CD4-positive, alpha-beta T cell treated with Interleukin-15 for 1 hour (primary cell): ENCODE measurements around the gene GASK1A.
"Not testable (repeated sequence)": the region's sequence is repeated elsewhere in the genome, so short reads cannot be mapped to it uniquely, and the experiment has no call there.

Source experiments
- DNase-seq: peaks from one replicate; pipeline ENCODE4 v3.0.0-alpha.2; 2020

GASK1A gene

GRCh38 chr3:43034200-43034599 is 55.1 kb downstream of the GASK1A start:
- no peak for DNase-seq

DNA sequence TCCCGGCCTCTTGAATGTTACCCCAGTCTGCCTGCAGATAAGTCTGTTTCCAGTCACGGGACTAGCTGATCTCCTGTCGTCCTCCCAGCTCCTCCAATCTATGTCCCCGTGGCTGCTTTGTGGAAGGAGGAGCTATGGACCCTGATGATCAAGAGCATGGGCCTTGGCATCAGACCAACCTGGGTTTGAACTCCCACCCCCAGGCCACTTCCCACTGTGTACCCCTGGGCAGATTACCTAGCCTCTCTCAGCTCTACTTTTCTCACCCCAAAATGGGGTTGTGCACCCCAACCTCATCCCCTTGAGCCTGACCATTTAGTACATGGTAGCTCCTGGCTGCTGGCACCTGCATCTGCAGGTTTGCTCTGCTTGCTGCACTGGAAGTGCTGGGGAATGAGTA is 55.8 kb downstream of the GASK1A start:
- no peak for DNase-seq

- DNase-seq: no peak
These were observed 56.8 kb downstream of the GASK1A start for GRCh38 chr3:43035801-43036365.

DNA sequence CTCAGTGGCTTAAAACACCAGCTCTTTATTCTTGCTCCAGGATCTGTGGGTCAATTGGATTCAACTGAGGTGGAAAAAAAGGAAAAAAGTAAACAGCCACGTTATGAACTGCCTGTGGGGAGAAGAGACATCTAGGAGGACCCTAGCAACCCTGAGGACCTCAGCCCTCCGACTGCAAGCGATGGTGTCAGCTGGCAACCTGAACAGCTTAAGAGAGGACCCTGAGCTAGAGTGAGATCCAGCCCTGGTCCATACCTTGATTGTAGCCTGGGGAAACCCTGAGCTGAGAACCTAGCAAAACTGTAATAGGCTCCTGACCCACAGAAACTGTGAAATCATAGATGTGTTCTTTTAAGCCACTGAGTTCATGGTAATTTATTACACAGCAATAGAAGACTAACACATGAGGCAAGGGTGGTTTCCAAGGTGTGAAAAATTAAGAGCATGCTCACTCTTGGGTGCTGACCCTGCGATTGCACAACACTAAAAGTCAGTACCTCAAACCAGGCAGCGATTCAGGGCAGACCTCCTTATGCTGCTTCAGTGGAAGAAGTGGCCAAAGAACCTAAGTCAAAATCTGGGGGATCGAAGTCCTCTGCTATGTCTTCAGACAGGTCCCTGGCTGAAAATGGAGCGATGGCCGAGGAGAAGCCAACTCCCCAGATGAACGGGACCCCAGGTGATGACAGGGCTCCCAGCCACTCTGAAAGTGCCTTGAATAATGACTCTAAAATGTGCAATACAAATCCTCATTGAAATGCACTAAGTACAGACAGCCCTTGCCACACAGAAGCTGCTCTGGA is 57.7 kb downstream of the GASK1A start:
- DNase-seq: no peak

- no peak for DNase-seq
These were observed 58.9 kb downstream of the GASK1A start for GRCh38 chr3:43038010-43038409.

- no peak for DNase-seq
These were observed 62.4 kb downstream of the GASK1A start for GRCh38 chr3:43041517-43041916.

DNA sequence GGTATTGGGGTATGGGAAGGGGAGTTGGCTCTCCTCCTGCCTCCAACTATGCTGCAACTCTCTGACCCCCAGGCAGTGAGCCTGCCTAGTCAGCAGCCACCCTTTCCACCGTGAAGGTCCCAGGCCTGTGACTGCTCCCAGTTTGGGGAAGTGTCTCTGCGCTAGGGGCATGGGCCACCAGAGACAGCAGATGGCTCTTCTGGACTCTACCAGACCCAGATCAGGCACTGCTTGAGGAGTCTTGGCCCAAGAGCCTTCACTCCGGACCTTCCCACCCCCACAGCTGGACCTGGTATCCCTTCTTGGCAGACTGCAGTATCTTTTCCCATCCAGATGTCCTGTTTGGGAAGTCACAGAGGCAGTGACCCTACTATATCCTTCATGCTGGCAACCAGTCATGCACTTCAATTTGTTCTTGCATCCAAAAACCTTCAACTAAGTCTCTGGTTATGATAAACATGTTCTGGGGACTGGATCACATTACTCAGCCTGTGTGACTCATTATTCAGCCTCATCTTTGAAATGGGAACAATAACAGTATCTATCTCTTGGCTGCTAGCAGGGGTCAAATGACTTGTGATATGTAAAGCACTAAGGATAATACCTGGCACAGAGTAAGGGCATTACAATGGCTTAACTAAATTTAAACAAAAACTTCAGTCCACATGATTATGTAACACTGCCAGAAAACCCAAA is 64.1 kb downstream of the GASK1A start:
- DNase-seq: no peak

- no peak for DNase-seq
These were observed 64.7 kb downstream of the GASK1A start for GRCh38 chr3:43043793-43044192.

- DNase-seq: not testable (repeated sequence)
These were observed 66.0 kb downstream of the GASK1A start for GRCh38 chr3:43045079-43045478.

DNA sequence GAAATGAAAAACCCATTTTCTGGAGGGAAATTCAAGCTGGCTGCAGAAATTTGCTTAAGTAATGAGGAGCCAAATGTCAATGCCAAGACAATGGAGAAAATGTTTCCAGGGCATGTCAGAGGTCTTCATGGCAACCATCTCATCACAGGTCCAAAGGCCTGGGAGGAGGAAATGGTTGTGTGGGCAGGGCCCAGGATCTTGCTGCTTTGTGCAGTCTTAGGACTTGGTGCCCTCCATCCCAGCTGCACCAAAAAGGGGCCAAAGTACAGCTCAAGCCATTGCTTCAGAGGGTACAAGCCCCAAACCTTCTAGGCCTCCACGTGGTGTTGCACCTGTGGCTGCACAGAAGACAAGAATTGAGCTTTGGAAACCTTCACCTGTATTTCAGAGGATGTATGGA is 67.5 kb downstream of the GASK1A start:
- no peak for DNase-seq

GRCh38 chr3:43048470-43048869 is 69.4 kb downstream of the GASK1A start:
- DNase-seq: no peak

DNA sequence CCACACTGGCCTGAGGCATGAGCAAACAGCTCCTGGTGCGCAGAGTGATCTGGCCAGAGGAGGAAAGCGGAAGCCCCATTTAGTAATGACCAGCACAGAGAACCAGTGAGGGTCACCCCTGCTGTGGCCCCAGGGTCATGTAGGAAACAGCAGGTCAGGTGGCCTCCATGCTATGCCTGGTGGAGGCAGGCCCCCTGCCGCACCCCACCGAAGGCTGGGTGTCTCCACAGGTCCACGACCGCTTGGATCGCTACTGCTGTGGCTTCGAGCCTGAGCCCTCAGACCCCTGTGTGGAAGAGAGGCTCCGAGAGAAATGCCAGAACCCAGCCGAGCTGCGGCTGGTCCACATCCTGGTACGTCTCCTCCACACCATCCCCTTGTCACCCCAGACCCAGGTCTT is 74.2 kb downstream of the GASK1A start:
- DNase-seq: no peak

GRCh38 chr3:43054754-43055153 is 75.6 kb downstream of the GASK1A start:
- DNase-seq: no peak

DNA sequence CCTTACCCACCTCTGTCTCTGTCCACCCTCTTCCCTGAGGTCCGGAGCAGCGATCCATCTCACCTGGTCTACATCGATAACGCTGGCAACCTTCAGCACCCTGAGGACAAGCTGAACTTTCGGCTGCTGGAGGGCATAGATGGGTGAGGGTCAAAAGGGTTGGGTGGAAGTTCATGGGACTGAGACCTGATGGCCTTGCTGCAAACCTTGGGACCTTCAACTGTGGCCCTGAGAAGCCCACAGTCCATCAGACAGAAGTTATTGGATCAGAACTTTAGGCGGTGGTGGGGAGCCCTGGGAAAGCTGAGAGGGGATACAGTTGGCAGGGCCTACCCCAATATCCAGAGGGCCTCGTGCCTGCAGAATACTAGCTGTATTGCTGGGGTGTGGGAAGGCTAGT is 76.3 kb downstream of the GASK1A start:
- DNase-seq: no peak

DNA sequence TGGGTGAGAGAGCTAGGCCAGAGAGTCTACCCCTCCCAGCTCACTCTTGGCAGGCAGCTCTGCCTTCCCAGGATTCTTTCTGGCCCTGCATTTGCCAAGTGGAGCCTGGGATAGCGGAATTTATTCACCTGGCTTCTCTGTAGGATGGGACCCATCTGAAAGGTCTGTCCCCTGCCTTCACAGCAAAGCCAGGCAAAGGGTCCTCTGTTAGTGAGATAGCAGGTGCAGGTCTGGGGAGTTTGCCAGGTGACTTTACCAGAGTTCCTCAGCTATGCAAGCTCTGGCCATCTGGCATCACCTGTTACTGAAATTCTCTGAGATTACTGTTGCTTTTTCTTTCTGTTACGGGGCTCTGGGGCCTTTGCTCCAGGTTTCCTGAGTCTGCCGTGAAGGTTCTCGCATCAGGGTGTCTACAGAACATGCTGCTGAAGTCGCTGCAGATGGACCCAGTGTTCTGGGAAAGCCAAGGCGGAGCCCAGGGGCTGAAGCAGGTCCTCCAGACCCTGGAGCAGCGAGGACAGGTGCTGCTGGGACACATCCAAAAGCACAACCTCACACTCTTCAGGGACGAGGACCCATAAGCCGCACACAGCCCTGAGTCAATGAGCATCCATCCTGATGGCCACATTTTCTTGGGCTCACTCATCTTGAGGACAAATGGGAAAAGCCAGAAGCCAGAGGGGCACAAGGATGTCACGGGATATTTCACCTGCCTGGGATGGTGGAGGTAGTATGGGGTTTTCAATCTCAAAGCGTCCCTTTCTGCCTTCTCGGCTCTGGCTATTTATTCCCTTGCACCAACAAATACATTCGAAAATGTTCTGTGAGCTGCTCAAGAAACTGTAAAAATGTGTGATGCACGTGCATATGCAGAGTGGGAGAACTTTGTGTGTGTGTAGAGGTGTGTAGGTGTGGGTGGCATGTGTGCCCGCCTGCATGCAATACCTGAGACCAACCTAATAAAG is 77.0 kb downstream of the GASK1A start:
- DNase-seq: no peak

GRCh38 chr3:43059456-43059855 is 80.3 kb downstream of the GASK1A start:
- DNase-seq: no peak

GRCh38 chr3:43061101-43061895 is 82.2 kb downstream of the GASK1A start:
- no peak for DNase-seq

DNA sequence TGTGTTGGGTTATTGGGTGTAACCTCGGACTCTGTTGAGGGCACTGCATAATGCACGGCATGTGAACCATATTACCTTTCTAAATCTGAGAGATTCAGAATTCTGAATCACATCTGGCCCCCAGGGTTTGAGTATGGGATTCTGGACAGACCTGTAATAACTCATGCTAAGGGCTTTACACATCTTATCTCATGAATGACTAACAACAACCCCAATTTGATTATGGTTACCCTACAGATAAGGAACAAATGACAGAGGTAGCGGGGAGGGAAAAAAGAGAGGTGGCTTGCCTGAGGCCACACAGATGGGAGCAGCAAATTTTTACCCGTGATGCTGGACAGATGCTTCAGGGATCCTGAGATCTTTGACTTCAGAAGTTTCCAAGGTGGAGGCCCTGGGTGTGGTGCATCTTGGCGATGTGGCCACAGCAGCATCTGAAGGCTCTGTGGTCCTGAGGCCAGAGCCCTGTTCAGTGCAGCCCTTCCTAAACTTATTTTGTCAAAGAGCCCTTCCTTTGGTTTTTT is 83.0 kb downstream of the GASK1A start:
- DNase-seq: no peak

- DNase-seq: no peak
These were observed 83.5 kb downstream of the GASK1A start for GRCh38 chr3:43062564-43063040.

DNA sequence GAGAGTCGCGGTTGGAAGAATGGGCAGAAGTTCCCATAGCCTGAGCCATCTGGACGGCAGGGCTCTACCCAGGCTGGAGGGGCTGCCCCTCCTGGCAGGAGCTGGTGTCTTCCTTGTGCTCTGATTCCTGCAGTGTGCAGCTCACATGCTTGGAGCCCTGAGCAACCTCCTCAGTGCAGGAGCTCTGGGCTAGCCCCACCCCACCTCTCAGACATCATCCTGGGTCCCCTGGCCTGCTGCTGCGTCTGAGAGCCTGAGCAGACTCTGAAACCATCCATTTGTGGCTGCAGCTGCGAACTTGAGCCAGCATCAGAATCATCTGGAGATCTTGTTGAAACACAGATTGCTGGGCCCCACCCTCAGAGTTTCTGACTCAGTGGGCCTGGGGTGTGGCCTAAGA is 84.0 kb downstream of the GASK1A start:
- no peak for DNase-seq

DNA sequence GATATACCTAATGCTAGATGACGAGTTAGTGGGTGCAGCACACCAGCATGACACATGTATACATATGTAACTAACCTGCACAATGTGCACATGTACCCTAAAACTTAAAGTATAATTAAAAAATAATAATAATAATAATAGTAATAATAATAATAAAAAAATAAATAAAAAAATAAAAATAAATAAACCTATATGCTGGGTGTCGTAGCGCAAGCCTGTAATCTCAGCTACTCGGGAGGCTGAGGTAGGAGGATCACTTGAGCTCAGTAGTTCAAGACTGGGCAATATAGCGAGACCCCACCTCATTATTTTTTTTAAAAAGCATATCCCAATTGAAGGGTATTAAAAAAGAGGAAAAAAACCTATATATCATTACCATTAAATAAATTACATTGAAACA is 91.6 kb downstream of the GASK1A start:
- not testable (repeated sequence) for DNase-seq
